ENCODE data around the gene CEP72.
"Not testable (repeated sequence)": the region's sequence is repeated elsewhere in the genome, so short reads cannot be mapped to it uniquely, and the experiment has no call there.

The CEP72 gene

DNA sequence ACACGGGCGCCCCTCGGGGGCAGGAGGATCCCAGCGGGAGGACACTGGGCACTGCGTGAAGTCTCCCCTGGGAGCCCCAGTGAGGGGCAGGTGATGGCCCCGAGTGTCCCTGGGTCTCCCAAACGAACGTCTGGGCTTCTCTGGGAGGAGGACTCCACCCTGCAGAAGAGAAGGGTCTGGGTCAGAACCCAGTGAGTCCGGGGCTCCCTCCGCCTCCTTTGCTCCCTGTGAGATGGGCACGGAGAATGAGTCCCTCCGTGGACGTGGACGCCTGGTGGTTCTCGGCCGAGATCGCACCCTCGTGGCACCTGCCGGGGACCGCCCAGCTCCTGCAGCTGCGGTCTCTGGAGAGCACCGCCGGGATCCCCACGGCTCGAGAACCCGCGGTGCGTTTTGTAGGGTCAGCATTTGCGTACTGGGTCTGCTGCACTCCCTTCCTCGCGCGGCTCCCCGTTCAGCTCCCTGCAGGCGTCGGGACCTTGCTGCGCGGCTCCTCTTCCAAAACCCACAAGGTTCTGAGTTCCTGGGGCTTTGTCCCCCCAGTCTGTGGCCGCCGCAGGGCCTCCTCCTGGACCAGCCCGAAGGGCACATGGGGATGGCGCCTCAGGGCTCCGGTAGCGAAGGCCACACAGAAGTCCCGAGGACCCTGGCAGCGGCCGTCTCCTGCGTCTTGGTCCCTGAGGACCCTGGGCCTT lies 10.2 kb upstream of the CEP72 start:
- DNase-seq: no peak

DNA sequence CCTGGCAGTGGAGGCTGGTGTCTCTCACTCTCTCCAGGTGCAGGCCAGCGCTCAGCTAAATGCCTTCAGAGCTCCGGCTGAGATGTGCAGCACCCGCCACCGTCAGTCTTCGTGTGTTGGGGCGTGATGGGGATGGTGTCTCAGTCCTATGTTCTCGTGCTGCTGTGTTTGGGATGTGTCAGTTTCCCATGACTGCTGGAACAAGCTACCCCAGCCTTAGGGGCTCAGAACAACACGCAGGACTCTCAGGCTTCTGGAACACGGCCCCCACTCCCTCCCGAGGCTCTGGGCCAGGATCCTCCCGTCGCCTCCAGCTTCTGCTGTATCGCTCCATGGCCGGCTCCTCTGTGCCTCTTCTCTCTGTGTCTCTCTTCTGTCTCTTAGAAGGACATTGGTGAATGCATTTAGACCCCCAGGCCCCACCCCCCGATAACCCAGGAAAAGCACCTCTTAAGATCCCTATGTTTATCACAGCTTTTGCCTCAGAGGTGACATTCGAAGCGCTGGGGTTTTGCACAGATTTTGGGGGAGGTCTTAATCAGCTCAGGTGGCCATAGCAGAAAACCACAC lies 9.6 kb upstream of the CEP72 start:
- DNase-seq: no peak

GRCh38 chr5:603081-603998 lies 8.8 kb upstream of the CEP72 start:
- DNase-seq: no peak

GRCh38 chr5:604391-604831 lies 7.7 kb upstream of the CEP72 start:
- DNase-seq: no peak

DNA sequence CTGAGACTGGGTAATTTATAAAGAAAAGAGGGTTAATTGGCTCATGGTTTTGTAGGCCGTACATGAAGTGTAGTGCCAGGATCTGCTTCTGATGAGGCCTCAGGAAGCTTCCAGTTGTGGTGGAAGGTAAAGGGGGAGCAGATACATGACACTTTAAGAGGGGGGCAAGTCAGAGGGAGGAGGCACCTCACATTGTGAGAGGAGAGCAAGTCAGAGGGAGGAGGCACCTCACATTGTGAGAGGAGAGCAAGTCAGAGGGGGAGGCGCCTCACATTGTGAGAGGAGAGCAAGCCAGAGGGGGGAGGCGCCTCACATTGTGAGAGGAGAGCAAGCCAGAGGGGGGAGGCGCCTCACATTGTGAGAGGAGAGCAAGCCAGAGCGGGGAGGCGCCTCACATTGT lies 7.0 kb upstream of the CEP72 start:
- DNase-seq: not testable (repeated sequence)

GRCh38 chr5:606061-606460 lies 6.1 kb upstream of the CEP72 start:
- no peak for DNase-seq

- no peak for DNase-seq
Measured at GRCh38 chr5:606526-607399, 5.4 kb upstream of the CEP72 start.

- DNase-seq: peak; percentile 68
Measured at GRCh38 chr5:607541-608428, 4.4 kb upstream of the CEP72 start.

- no peak for DNase-seq
Measured at GRCh38 chr5:608429-609370, 3.4 kb upstream of the CEP72 start.

DNA sequence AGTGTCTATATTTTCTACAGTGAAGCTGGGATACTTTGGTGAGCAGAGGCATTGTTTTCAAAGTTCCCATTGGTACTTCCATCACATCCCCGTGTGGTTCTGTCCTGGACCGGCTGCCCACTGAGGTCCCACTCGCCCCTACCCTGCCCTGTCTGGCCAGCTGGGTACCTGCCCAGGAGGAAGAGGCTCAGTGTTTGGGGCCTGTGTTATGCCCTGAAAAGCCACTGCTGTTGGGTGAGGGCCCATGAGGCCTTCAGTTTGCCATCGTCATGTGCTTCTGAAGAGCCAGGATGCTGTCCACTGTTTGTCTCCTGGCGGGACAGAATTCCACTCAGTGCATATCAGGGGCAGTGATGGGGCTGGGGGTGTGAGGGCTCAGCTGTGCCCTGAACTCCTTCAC lies 2.6 kb upstream of the CEP72 start:
- no peak for DNase-seq

- DNase-seq: no peak
Measured at GRCh38 chr5:610011-610743, 2.0 kb upstream of the CEP72 start.

- no peak for DNase-seq
Measured at GRCh38 chr5:610744-611730, 1.1 kb upstream of the CEP72 start.

DNA sequence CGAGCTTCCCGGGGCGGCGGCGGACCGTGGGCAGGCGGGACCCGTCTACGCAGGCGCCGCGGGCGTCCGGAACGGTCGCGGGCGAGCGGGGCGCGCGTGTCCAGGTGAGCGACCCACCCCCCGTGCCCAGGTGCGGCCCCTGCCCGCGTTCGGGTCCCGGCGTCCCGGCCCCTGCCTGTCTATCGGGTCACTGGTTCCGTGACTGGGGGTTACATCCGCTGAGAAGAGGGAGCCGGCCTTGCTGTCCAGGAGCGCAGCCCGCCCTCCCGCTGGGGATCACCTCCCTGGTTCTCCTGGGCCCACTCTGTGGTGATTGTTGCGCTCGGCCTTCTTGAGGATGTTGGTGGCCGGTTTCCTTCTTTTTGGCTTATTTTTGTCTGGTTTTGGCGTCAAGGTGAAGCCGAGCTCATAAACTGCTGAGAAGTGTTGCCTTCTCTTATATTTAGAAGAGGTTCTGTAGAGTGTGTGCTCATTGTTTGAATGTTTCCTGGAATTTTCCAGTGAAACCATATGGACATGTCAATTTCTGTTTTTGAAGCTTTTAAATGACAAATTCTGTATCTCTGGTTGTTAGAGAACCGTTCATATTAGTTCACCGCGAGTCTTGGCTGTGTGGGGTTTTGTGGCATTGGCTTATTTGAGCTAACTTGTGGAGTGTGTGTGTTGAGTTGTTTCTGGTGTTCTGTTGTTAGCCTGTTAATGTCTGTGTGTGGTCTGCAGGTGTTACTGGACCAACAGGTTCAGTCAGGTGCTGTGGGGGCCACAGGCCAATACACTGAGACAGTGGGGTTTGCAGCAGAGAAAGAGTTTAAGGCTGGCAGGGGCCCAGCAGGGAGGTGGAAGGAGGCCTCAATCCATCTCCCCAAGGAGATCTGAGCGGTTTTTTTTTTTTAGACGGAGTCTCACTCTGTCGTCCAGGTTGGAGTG lies 621 bp downstream of the CEP72 start:
- no peak for DNase-seq

- peak; percentile 43 for DNase-seq
Measured at GRCh38 chr5:616484-617039, 4.4 kb downstream of the CEP72 start.

GRCh38 chr5:617896-618295 lies 5.8 kb downstream of the CEP72 start:
- DNase-seq: no peak

GRCh38 chr5:618450-618849 lies 6.3 kb downstream of the CEP72 start:
- no peak for DNase-seq

DNA sequence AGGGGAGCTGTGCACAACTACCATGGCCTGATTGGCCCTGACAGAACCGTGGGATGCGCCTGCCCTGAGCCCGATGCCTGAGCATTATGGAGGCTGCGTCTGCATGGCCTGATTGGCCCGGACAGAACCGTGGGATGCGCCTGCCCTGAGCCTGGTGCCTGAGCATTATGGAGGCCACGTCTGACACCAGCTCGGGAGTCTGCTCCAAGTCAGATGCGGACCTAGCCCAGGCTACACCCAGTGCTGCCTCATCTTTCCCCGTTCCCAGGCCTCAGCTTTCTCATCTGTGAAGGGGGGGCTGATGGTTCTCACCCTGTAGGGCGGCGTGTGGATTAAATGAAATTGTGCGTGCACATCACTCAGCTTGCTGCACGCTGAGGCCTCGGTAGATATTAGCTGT lies 7.3 kb downstream of the CEP72 start:
- DNase-seq: no peak
